ENCODE measurements around the gene BANF2.

- TF ChIP-seq EZH2 (IDR thresholded peaks at IDR 0.05; ENCODE audit: insufficient read depth, poor library complexity, severe bottlenecking) = no peak
- no peak for TF ChIP-seq EZH2phosphoT487 (IDR thresholded peaks at IDR 0.05; ENCODE audit: insufficient read depth, low read depth)
These were observed 28.3 kb downstream of the BANF2 start for GRCh38 chr20:17728074-17728473.

All from GM23248 (cell line).